ENCODE results near the gene RPS27A.
A peak's percentile ranks its signal among the peaks of the same experiment; 100 is the strongest.
"Not testable (repeated sequence)": the region's sequence is repeated elsewhere in the genome, so short reads cannot be mapped to it uniquely, and the experiment has no call there.

The RPS27A gene

GRCh38 chr2:55277310-55277709 lies 44.8 kb downstream of the RPS27A start:
- Histone ChIP-seq H3K27ac (replicated peaks) (no peak overlapping the region), H3K27me3 (ENCODE audit: insufficient read depth, poor library complexity, severe bottlenecking) (no peaks in the 10 kb centered on the region), H3K4me3 (replicated peaks; ENCODE audit: insufficient read depth, low read length) (no peak overlapping the region)
- peak in 1 of 2 experiments; percentile 27 for DNase-seq (ENCODE audit: low read depth in 1 of 2, low spot score in 1 of 2)
- TF ChIP-seq POLR2AphosphoS5 (IDR thresholded peaks at IDR 0.05; ENCODE audit: low read depth): no peak
- no peak for TF ChIP-seq SPI1 (IDR thresholded peaks at IDR 0.05; ENCODE audit: borderline replicate concordance, low read depth)

GRCh38 chr2:55279214-55279835 lies 46.8 kb downstream of the RPS27A start:
- not testable (repeated sequence) for H3K27ac ChIP-seq (replicated peaks); H3K4me3 ChIP-seq (replicated peaks; ENCODE audit: insufficient read depth, low read length); DNase-seq (ENCODE audit: low read depth in 1 of 2, low spot score in 1 of 2); H3K27me3 ChIP-seq (ENCODE audit: insufficient read depth, poor library complexity, severe bottlenecking)

GRCh38 chr2:55279859-55280424 lies 47.5 kb downstream of the RPS27A start:
- not testable (repeated sequence) for DNase-seq (ENCODE audit: low read depth in 1 of 2, low spot score in 1 of 2); H3K27me3 ChIP-seq (ENCODE audit: insufficient read depth, poor library complexity, severe bottlenecking); H3K27ac ChIP-seq (replicated peaks); H3K4me3 ChIP-seq (replicated peaks; ENCODE audit: insufficient read depth, low read length)

- not testable (repeated sequence) for DNase-seq (ENCODE audit: low read depth in 1 of 2, low spot score in 1 of 2); H3K27ac ChIP-seq (replicated peaks); H3K27me3 ChIP-seq (ENCODE audit: insufficient read depth, poor library complexity, severe bottlenecking); H3K4me3 ChIP-seq (replicated peaks; ENCODE audit: insufficient read depth, low read length)
These were observed 48.5 kb downstream of the RPS27A start for GRCh38 chr2:55280851-55281546.

- peak overlapping the region; percentile 90 for H3K27ac ChIP-seq (replicated peaks)
These were observed 49.8 kb downstream of the RPS27A start for GRCh38 chr2:55282110-55282917.

More at GRCh38 chr2:55282110-55282917, 49.8 kb downstream of the RPS27A start:
- peak overlapping the region; percentile 57 for H3K4me3 ChIP-seq (replicated peaks; ENCODE audit: insufficient read depth, low read length)
- peak; percentile 67 to 93 for DNase-seq (ENCODE audit: low read depth in 1 of 2, low spot score in 1 of 2)
- H3K27me3 ChIP-seq (ENCODE audit: insufficient read depth, poor library complexity, severe bottlenecking): no peaks in the 10 kb centered on the region
- TF ChIP-seq CTCF (IDR thresholded peaks at IDR 0.05; ENCODE audit: insufficient read depth, low read length): no peak
- TF ChIP-seq REST (IDR thresholded peaks at IDR 0.05; ENCODE audit: insufficient replicate concordance, low read depth): peak; percentile 60
- peak; percentile 97 for TF ChIP-seq POLR2AphosphoS5 (IDR thresholded peaks at IDR 0.05; ENCODE audit: low read depth)
- peak; percentile 52; the same call in 1 of the 2 replicates for TF ChIP-seq SPI1 (IDR thresholded peaks at IDR 0.05; ENCODE audit: borderline replicate concordance, low read depth)
- TF ChIP-seq GABPA (IDR thresholded peaks at IDR 0.05; ENCODE audit: low read depth): no peak; the same call in 1 of the 2 replicates
